ENCODE results near the gene RASL11A. TPM values are rescaled to one million over a fixed set of nuclear protein-coding genes. Genes with fewer than 3 reads are reported as not detected.
A peak's percentile ranks its signal among the peaks of the same experiment; 100 is the strongest.

Gene RASL11A
- polyA plus RNA-seq, 3 donors: 1.0 to 6.8 (median 3.8) TPM

DNA sequence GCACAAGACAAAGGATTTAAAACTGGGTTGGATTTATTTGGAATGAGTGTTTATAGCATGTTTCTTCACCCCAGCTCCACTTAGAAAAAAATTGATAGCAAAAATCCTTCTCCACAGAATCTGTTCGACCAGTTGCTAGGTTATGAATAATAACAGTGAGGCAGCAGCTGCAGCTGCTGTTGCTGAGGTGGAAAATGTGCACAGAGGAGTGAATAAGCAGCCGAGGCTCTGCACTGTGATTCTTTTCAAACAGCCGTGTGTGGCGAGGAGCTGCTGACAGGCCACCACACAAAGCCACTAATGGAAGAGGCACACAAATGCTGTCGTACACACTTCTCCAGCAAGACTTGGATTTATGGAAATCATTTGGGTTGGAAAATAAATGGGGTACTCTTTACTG, 6.4 kb upstream of the RASL11A start:
- Mint-ChIP-seq H3K4me1 (peaks cover 59% of the 10 kb centered on the region), H3K9me3 (peaks cover 0 to 2% (median 0%) of the 10 kb centered on the region in 7 donors), H3K27me3 (ENCODE audit: low read depth in 3 of 3) (peaks cover 2 to 6% (median 3%) of the 10 kb centered on the region in 3 donors), H3K36me3 (peaks cover 10 to 22% of the 10 kb centered on the region in 2 donors), H3K4me3 (no peak overlapping the region), H3K27ac (peak overlapping the region in 2 of 7 donors; percentile 19 to 39)
- Histone ChIP-seq H2AFZ (ENCODE audit: insufficient read depth, low read depth, low read length, poor library complexity, severe bottlenecking) (no peak overlapping the region), H4K20me1 (ENCODE audit: insufficient read depth, low read length) (no peaks in the 10 kb centered on the region), H3K27me3 (ENCODE audit: control insufficient read depth in 2 of 2, insufficient read depth in 2 of 2, low read length in 2 of 2) (no peaks in the 10 kb centered on the region), H3K27ac (ENCODE audit: low read depth in 1 of 2, low read length in 2 of 2) (no peak overlapping the region), H3K4me2 (replicated peaks; ENCODE audit: extremely low read depth, low read length, poor library complexity, severe bottlenecking) (no peak overlapping the region), H3K79me2 (ENCODE audit: insufficient read depth, low read length) (peaks cover 7% of the 10 kb centered on the region), H3K4me1 (ENCODE audit: control insufficient read depth in 1 of 2, insufficient read depth in 2 of 2, low read length in 2 of 2) (peaks cover 52 to 53% of the 10 kb centered on the region in 2 donors), H3K4me3 (replicated peaks in 1 of 3; ENCODE audit: low read depth in 2 of 3, low read length in 3 of 3) (no peak overlapping the region), H3K9me3 (replicated peaks in 1 of 2; ENCODE audit: control insufficient read depth in 1 of 2, insufficient read depth in 1 of 2, low read length in 2 of 2) (no peaks in the 10 kb centered on the region), H3K36me3 (replicated peaks in 1 of 2; ENCODE audit: control insufficient read depth in 1 of 2, insufficient read depth in 2 of 2, low read length in 2 of 2) (no peaks in the 10 kb centered on the region), H3K9ac (ENCODE audit: insufficient read depth, low read length, poor library complexity, severe bottlenecking) (no peak overlapping the region)
- intact Hi-C loops (cut with micrococcal nuclease): no loop called here
- no peak for DNase-seq
- TF ChIP-seq, protein P1, sequence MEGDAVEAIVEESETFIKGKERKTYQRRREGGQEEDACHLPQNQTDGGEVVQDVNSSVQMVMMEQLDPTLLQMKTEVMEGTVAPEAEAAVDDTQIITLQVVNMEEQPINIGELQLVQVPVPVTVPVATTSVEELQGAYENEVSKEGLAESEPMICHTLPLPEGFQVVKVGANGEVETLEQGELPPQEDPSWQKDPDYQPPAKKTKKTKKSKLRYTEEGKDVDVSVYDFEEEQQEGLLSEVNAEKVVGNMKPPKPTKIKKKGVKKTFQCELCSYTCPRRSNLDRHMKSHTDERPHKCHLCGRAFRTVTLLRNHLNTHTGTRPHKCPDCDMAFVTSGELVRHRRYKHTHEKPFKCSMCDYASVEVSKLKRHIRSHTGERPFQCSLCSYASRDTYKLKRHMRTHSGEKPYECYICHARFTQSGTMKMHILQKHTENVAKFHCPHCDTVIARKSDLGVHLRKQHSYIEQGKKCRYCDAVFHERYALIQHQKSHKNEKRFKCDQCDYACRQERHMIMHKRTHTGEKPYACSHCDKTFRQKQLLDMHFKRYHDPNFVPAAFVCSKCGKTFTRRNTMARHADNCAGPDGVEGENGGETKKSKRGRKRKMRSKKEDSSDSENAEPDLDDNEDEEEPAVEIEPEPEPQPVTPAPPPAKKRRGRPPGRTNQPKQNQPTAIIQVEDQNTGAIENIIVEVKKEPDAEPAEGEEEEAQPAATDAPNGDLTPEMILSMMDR (IDR thresholded peaks at IDR 0.05): no peak
- 95% methylated on average over 3 of the region's 5 CpGs for WGBS (ENCODE audit: insufficient coverage)

DNA sequence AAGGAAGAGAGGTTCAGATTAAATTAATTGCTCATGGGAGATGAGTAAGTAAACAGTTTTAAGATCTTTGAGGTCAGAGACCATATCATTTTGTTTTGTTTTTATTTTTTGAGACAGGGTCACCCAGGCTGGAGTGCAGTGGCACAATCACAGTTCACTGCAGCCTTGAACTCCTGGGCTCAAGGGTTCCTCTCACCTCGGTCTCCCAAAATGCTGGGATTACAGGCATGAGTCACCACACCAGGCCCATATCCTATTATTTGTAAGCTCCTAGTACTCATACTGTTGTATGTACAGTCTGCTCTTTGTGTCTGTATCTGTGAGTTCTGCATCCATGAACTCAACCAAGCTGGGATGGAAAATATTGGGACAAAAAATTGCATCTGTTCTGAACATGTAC, 6.0 kb upstream of the RASL11A start:
- H3K4me1 Mint-ChIP-seq: peaks cover 56% of the 10 kb centered on the region
- Histone ChIP-seq H3K27ac (ENCODE audit: low read depth in 1 of 2, low read length in 2 of 2) (no peak overlapping the region), H3K4me3 (replicated peaks in 1 of 3; ENCODE audit: low read depth in 2 of 3, low read length in 3 of 3) (no peak overlapping the region), H2AFZ (ENCODE audit: insufficient read depth, low read depth, low read length, poor library complexity, severe bottlenecking) (no peak overlapping the region), H3K27me3 (ENCODE audit: control insufficient read depth in 2 of 2, insufficient read depth in 2 of 2, low read length in 2 of 2) (no peaks in the 10 kb centered on the region), H4K20me1 (ENCODE audit: insufficient read depth, low read length) (no peaks in the 10 kb centered on the region), H3K36me3 (replicated peaks in 1 of 2; ENCODE audit: control insufficient read depth in 1 of 2, insufficient read depth in 2 of 2, low read length in 2 of 2) (no peaks in the 10 kb centered on the region), H3K79me2 (ENCODE audit: insufficient read depth, low read length) (peaks cover 7% of the 10 kb centered on the region), H3K9ac (ENCODE audit: insufficient read depth, low read length, poor library complexity, severe bottlenecking) (no peak overlapping the region), H3K4me2 (replicated peaks; ENCODE audit: extremely low read depth, low read length, poor library complexity, severe bottlenecking) (no peak overlapping the region), H3K9me3 (replicated peaks in 1 of 2; ENCODE audit: control insufficient read depth in 1 of 2, insufficient read depth in 1 of 2, low read length in 2 of 2) (no peaks in the 10 kb centered on the region), H3K4me1 (ENCODE audit: control insufficient read depth in 1 of 2, insufficient read depth in 2 of 2, low read length in 2 of 2) (peaks cover 47 to 48% of the 10 kb centered on the region in 2 donors)
- no peak for DNase-seq
- TF ChIP-seq, protein P1 (IDR thresholded peaks at IDR 0.05): no peak
- H3K27ac Mint-ChIP-seq: peak overlapping the region in 3 of 7 donors; percentile 8 to 20 (median 19)
- no CpG with 5 or more reads among the region's 1 CpG for WGBS (ENCODE audit: insufficient coverage)
- peaks cover 2 to 7% (median 3%) of the 10 kb centered on the region in 3 donors for H3K27me3 Mint-ChIP-seq (ENCODE audit: low read depth in 3 of 3)
- peaks cover 10 to 20% of the 10 kb centered on the region in 2 donors for H3K36me3 Mint-ChIP-seq
- no peak overlapping the region for H3K4me3 Mint-ChIP-seq
- H3K9me3 Mint-ChIP-seq: peaks cover 0 to 2% (median 0%) of the 10 kb centered on the region in 7 donors
- intact Hi-C loops (cut with micrococcal nuclease): no loop called here

Measured in CD14-positive monocyte (primary cell).